Measurements from ENCODE around the gene PALMD.

Gene PALMD

GRCh38 chr1:99636647-99637175 is 9.2 kb upstream of the PALMD start:
- peak; percentile 32 to 83 for DNase-seq

- DNase-seq, result no peak
Measured at GRCh38 chr1:99638853-99639252, 7.1 kb upstream of the PALMD start.

GRCh38 chr1:99639408-99639807 is 6.5 kb upstream of the PALMD start:
- DNase-seq, result no peak

- no peak for DNase-seq
Measured at GRCh38 chr1:99639945-99640344, 6.0 kb upstream of the PALMD start.

- DNase-seq, result no peak
Measured at GRCh38 chr1:99640672-99641071, 5.2 kb upstream of the PALMD start.

- no peak for DNase-seq
Measured at GRCh38 chr1:99641558-99641957, 4.4 kb upstream of the PALMD start.

- DNase-seq, result no peak
Measured at GRCh38 chr1:99642053-99642452, 3.9 kb upstream of the PALMD start.

- DNase-seq, result peak in 1 of 2 experiments; percentile 4
Measured at GRCh38 chr1:99643021-99643779, 2.7 kb upstream of the PALMD start.

- peak in 1 of 2 experiments; percentile 48 for DNase-seq
Measured at GRCh38 chr1:99644279-99645004, 1.5 kb upstream of the PALMD start.

- peak in 1 of 2 experiments; percentile 49 for DNase-seq
Measured at GRCh38 chr1:99645203-99645602, 710 bp upstream of the PALMD start.

GRCh38 chr1:99646868-99647267 is 955 bp downstream of the PALMD start:
- DNase-seq, result no peak

GRCh38 chr1:99647490-99647889 is 1.6 kb downstream of the PALMD start:
- DNase-seq, result peak in 1 of 2 experiments; percentile 30

- DNase-seq, result peak in 1 of 2 experiments; percentile 49
Measured at GRCh38 chr1:99648107-99648506, 2.2 kb downstream of the PALMD start.

- peak in 1 of 2 experiments; percentile 15 for DNase-seq
Measured at GRCh38 chr1:99650030-99650429, 4.1 kb downstream of the PALMD start.

GRCh38 chr1:99650773-99651437 is 5.0 kb downstream of the PALMD start:
- no peak for DNase-seq

GRCh38 chr1:99652881-99653281 is 7.0 kb downstream of the PALMD start:
- no peak for DNase-seq

GRCh38 chr1:99655376-99655775 is 9.5 kb downstream of the PALMD start:
- no peak for DNase-seq

- DNase-seq, result no peak
Measured at GRCh38 chr1:99656701-99657100, 10.8 kb downstream of the PALMD start.

GRCh38 chr1:99657213-99658030 is 11.5 kb downstream of the PALMD start:
- DNase-seq, result no peak

- DNase-seq, result no peak
Measured at GRCh38 chr1:99658031-99658290, 12.0 kb downstream of the PALMD start.

GRCh38 chr1:99659755-99660210 is 13.9 kb downstream of the PALMD start:
- DNase-seq, result no peak

- DNase-seq, result no peak
Measured at GRCh38 chr1:99660496-99660895, 14.6 kb downstream of the PALMD start.

- DNase-seq, result no peak
Measured at GRCh38 chr1:99661780-99662179, 15.9 kb downstream of the PALMD start.
